H1 (cell line): ENCODE results near the gene MATN1. TPM values are rescaled to one million over a fixed set of nuclear protein-coding genes. Genes with fewer than 3 reads are reported as not detected.

ENCODE experiments used
- CTCF ChIA-PET: fragments of 300-600 bp; sonication (Branson Sonifier 250); formaldehyde crosslinking; loops from one replicate; lab custom pipeline; 2021; ENCODE audit not compliant: partially characterized antibody; lab: Charles Lee
- POLR2A ChIA-PET: fragments of 300-600 bp; sonication (Branson Sonifier 250); formaldehyde crosslinking; loops from one replicate; lab custom pipeline; 2021; ENCODE audit warnings: inconsistent platforms; ENCODE audit not compliant: partially characterized antibody; lab: Charles Lee
- DNase-seq, 2 experiments: peaks; one replicate each; pipeline versions ENCODE4 v3.0.0 to v3.0.0-alpha.2; 2010 to 2022; ENCODE audit warnings: low spot score in 2 of 2, low read depth in 1 of 2, mixed read lengths in 1 of 2
- FAIRE-seq: peaks from 2 replicates; lab custom pipeline; 2011; peaks lifted over from hg19 to GRCh38; lab: Jason Lieb, UNC
- H2AFZ ChIP-seq: 2 replicates; pipeline ENCODE4 v1.8.1; 2012; ENCODE audit warnings: low read length, inconsistent platforms
- H2AK5ac ChIP-seq: 2 replicates; pipeline ENCODE4 v1.6.1; 2013; ENCODE audit warnings: low read depth, low read length
- H2BK120ac ChIP-seq: replicated peaks from 2 replicates; pipeline ENCODE3; 2013; ENCODE audit warnings: low read depth, low read length, inconsistent platforms
- H2BK12ac ChIP-seq: 2 replicates; pipeline ENCODE4 v1.6.1; 2013; ENCODE audit warnings: low read depth, low read length
- H2BK15ac ChIP-seq: 2 replicates; pipeline ENCODE4 v1.6.1; 2013; ENCODE audit warnings: low read length
- H2BK20ac ChIP-seq: 2 replicates; pipeline ENCODE4 v1.6.1; 2013; ENCODE audit warnings: low read length
- H2BK5ac ChIP-seq: 2 replicates; pipeline ENCODE4 v1.6.1; 2013; ENCODE audit warnings: low read depth, low read length
- H3K14ac ChIP-seq: 2 replicates; pipeline ENCODE4 v1.6.1; 2013; ENCODE audit warnings: inconsistent platforms; ENCODE audit not compliant: insufficient read length
- H3K18ac ChIP-seq: 2 replicates; pipeline ENCODE4 v1.6.1; 2013; ENCODE audit warnings: low read length; ENCODE audit errors: extremely low read depth
- H3K23ac ChIP-seq: 2 replicates; pipeline ENCODE4 v1.6.1; 2013; ENCODE audit warnings: inconsistent platforms; ENCODE audit not compliant: insufficient read length
- H3K23me2 ChIP-seq: 2 replicates; pipeline ENCODE4 v1.6.1; 2013; ENCODE audit warnings: low read depth, low read length
- H3K27ac ChIP-seq: 2 replicates; pipeline ENCODE4 v1.6.1; 2011; ENCODE audit warnings: low read depth, low read length, inconsistent platforms
- H3K27me3 ChIP-seq, 4 experiments: replicated peaks in 1 of 4; 1 replicate in 1 of 4; 2 replicates in 3 of 4; pipeline versions ENCODE4 v1.6.1 to v1.8.1; 2011 to 2013; ENCODE audit warnings: low read length in 3 of 4, mild to moderate bottlenecking in 3 of 4, inconsistent platforms in 2 of 4, mixed read lengths in 2 of 4, moderate library complexity in 1 of 4; ENCODE audit not compliant: control insufficient read depth in 3 of 4, insufficient read depth in 3 of 4; ENCODE audit errors: extremely low read depth in 1 of 4
- H3K36me3 ChIP-seq, 4 experiments: 2 replicates each; pipeline versions ENCODE4 v1.6.1 to v1.8.1; 2011 to 2013; ENCODE audit warnings: mild to moderate bottlenecking in 4 of 4, low read length in 3 of 4, moderate library complexity in 2 of 4, control low read depth in 1 of 4, inconsistent platforms in 1 of 4; ENCODE audit not compliant: insufficient read depth in 4 of 4, control insufficient read depth in 2 of 4
- H3K4ac ChIP-seq: replicated peaks from 2 replicates; pipeline ENCODE3; 2013; ENCODE audit warnings: low read length, low read depth, mixed read lengths, inconsistent platforms; ENCODE audit not compliant: insufficient read length
- H3K4me1 ChIP-seq, 4 experiments: replicated peaks in 1 of 4; 1 replicate in 1 of 4; 2 replicates in 3 of 4; pipeline versions ENCODE4 v1.6.1 to v1.8.1; 2011 to 2013; ENCODE audit warnings: low read length in 3 of 4, inconsistent platforms in 2 of 4, mixed read lengths in 1 of 4; ENCODE audit not compliant: insufficient read depth in 4 of 4, control insufficient read depth in 3 of 4
- H3K4me2 ChIP-seq, 2 experiments: 2 replicates each; pipeline versions ENCODE4 v1.6.1 to v1.8.1; 2011 to 2013; ENCODE audit warnings: low read depth in 2 of 2, low read length in 2 of 2, control low read depth in 1 of 2, inconsistent platforms in 1 of 2, mild to moderate bottlenecking in 1 of 2; ENCODE audit not compliant: insufficient read depth in 1 of 2
- H3K4me3 ChIP-seq, 4 experiments: fragments of 200-600, 300-600 bp in 1 of 4; sonication (generic), shearing (Covaris generic), sonication (Bioruptor Twin) in 1 of 4; 2 replicates each; pipeline versions ENCODE4 v1.5.1 to v1.8.1; 2011 to 2016; ENCODE audit warnings: low read length in 4 of 4, low read depth in 3 of 4, control low read depth in 2 of 4, inconsistent platforms in 2 of 4, mild to moderate bottlenecking in 2 of 4, mixed read lengths in 1 of 4, moderate library complexity in 1 of 4; ENCODE audit not compliant: insufficient read depth in 2 of 4; ENCODE audit errors: extremely low read depth in 1 of 4
- H3K56ac ChIP-seq: replicated peaks from 2 replicates; pipeline ENCODE3; 2013; ENCODE audit warnings: low read depth, mild to moderate bottlenecking, mixed read lengths, low read length, inconsistent platforms; ENCODE audit not compliant: insufficient read length
- H3K79me1 ChIP-seq: 2 replicates; pipeline ENCODE4 v1.6.1; 2013; ENCODE audit warnings: low read depth, low read length, control low read depth
- H3K79me2 ChIP-seq, 2 experiments: 2 replicates each; pipeline versions ENCODE4 v1.6.1 to v1.8.1; 2012 to 2013; ENCODE audit warnings: low read length in 2 of 2, mild to moderate bottlenecking in 2 of 2, inconsistent platforms in 1 of 2; ENCODE audit not compliant: insufficient read depth in 2 of 2, control insufficient read depth in 1 of 2
- H3K9ac ChIP-seq, 4 experiments: replicated peaks in 1 of 4; 1 replicate in 1 of 4; 2 replicates in 3 of 4; pipeline versions ENCODE4 v1.6.1 to v1.8.1; 2011 to 2013; ENCODE audit warnings: low read depth in 3 of 4, low read length in 3 of 4, control low read depth in 2 of 4, mild to moderate bottlenecking in 2 of 4, moderate library complexity in 2 of 4, inconsistent platforms in 1 of 4; ENCODE audit errors: extremely low read depth in 1 of 4
- H3K9me3 ChIP-seq, 2 experiments: 2 replicates each; pipeline versions ENCODE4 v1.6.1 to v1.8.1; 2012 to 2013; ENCODE audit warnings: mild to moderate bottlenecking in 2 of 2, moderate library complexity in 2 of 2, control low read depth in 1 of 2, inconsistent platforms in 1 of 2, low read depth in 1 of 2, low read length in 1 of 2, mixed read lengths in 1 of 2; ENCODE audit not compliant: insufficient read depth in 2 of 2
- H4K20me1 ChIP-seq, 2 experiments: replicated peaks in 1 of 2; 2 replicates each; pipeline versions ENCODE3 to v1.8.1; 2011 to 2013; ENCODE audit warnings: inconsistent platforms in 2 of 2, low read length in 2 of 2, mild to moderate bottlenecking in 1 of 2; ENCODE audit not compliant: insufficient read depth in 2 of 2, control insufficient read depth in 1 of 2
- H4K5ac ChIP-seq: 2 replicates; pipeline ENCODE4 v1.6.1; 2013; ENCODE audit warnings: low read length, low read depth, mixed read lengths, inconsistent platforms; ENCODE audit not compliant: insufficient read length
- H4K8ac ChIP-seq: 2 replicates; pipeline ENCODE4 v1.8.0; 2013; ENCODE audit warnings: mild to moderate bottlenecking, moderate library complexity, low read length, inconsistent platforms; ENCODE audit not compliant: insufficient read depth; ENCODE audit errors: extremely low read depth
- H4K91ac ChIP-seq: replicated peaks from 2 replicates; pipeline ENCODE3; 2013; ENCODE audit warnings: low read length, mixed read lengths, inconsistent platforms; ENCODE audit not compliant: insufficient read length
- BRCA1 ChIP-seq: IDR thresholded peaks from 2 replicates; pipeline ENCODE4 v1.6.1; 2012; ENCODE audit warnings: low read depth, low read length, improper control_type of control experiment
- CEBPB ChIP-seq: IDR thresholded peaks from 2 replicates; pipeline ENCODE4 v1.6.1; 2012; ENCODE audit warnings: low read depth, low read length
- CTBP2 ChIP-seq: IDR thresholded peaks from 2 replicates; pipeline ENCODE4 v1.7.0; 2011; ENCODE audit warnings: borderline replicate concordance, mild to moderate bottlenecking, moderate library complexity, mixed read lengths, low read length; ENCODE audit not compliant: insufficient read depth, insufficient read length
- NANOG ChIP-seq: IDR thresholded peaks from 2 replicates; pipeline ENCODE4 v1.6.1; 2011; ENCODE audit warnings: low read length, low read depth, mild to moderate bottlenecking, inconsistent platforms; ENCODE audit not compliant: insufficient read depth, poor library complexity, severe bottlenecking
- SAP30 ChIP-seq: fragments of 300-600 bp; sonication (generic); IDR thresholded peaks from 2 replicates; pipeline ENCODE4 v1.7.1; 2012; ENCODE audit warnings: low read length, moderate library complexity, mild to moderate bottlenecking, inconsistent platforms; ENCODE audit not compliant: insufficient read depth, insufficient replicate concordance
- SIX5 ChIP-seq: IDR thresholded peaks from 2 replicates; pipeline ENCODE4 v1.6.1; 2011; ENCODE audit warnings: mild to moderate bottlenecking, low read depth, low read length
- SP2 ChIP-seq: IDR thresholded peaks from 2 replicates; pipeline ENCODE4 v1.6.1; 2012; ENCODE audit warnings: mild to moderate bottlenecking, low read length, inconsistent platforms
- SUZ12 ChIP-seq: fragments of 200-600 bp; sonication (generic); IDR thresholded peaks from 2 replicates; pipeline ENCODE4 v1.6.1; 2012; ENCODE audit warnings: mild to moderate bottlenecking, inconsistent platforms, low read length, moderate library complexity, mixed read lengths
- TAF7 ChIP-seq: optimal IDR thresholded peaks from 2 replicates; pipeline ENCODE3; 2011; ENCODE audit warnings: low read depth, mild to moderate bottlenecking, inconsistent platforms, low read length, moderate library complexity, borderline replicate concordance
- YY1 ChIP-seq: IDR thresholded peaks from 2 replicates; pipeline ENCODE4 v1.6.1; 2011; ENCODE audit warnings: low read depth, mild to moderate bottlenecking, low read length
- ZNF274 ChIP-seq: IDR thresholded peaks from 2 replicates; pipeline ENCODE4 v1.7.0; 2012; ENCODE audit warnings: low read length, borderline replicate concordance; ENCODE audit errors: extremely low read depth
- WGBS, 2 experiments: shearing (Covaris generic) in 1 of 2; methylation state at CpG; one replicate each; pipeline versions ENCODE4 v1.1.6 to v1.1.7; 2013 to 2015; ENCODE audit warnings: low lambda C conversion rate in 2 of 2, mixed read lengths in 2 of 2, inconsistent platforms in 1 of 2, low coverage in 1 of 2, missing lambda C conversion rate in 1 of 2; ENCODE audit not compliant: insufficient replicate concordance in 2 of 2, insufficient coverage in 1 of 2, insufficient read length in 1 of 2; ENCODE audit errors: extremely low coverage in 1 of 2, missing lambda C conversion rate in 1 of 2; 5-methylcytosine and 5-hydroxymethylcytosine counted together
- polyA plus RNA-seq, 7 experiments: library from polyadenylated mRNA; depleted of rRNA in 3 of 7; stranded (reverse) in 5 of 7; unstranded in 2 of 7; fragments of >200 nt in 5 of 7; fragments of 200-250 nt in 2 of 7; gene quantifications; 1 replicate in 5 of 7; 2 replicates in 1 of 7; 4 replicates in 1 of 7; pipeline versions ENCODE4 v1.2.1 to v1.2.3, GENCODE V29; 2011 to 2013; ENCODE audit warnings: missing spikeins in 2 of 7, mixed read lengths in 2 of 7
- total RNA-seq: library from RNA; stranded (reverse); fragmentation: NEBNext Ultra II Directional; extraction: Animal tissue kit (Norgen Biotek cat#: 25700); gene quantifications from 2 replicates; pipeline ENCODE4 v1.2.1, GENCODE V29; 2021
- TF ChIP-seq, protein P1 (sequence below): IDR thresholded peaks from 2 replicates; pipeline ENCODE4 v1.6.1; 2012; ENCODE audit warnings: inconsistent platforms

MATN1 gene
- total and polyA plus RNA-seq, 2 of the 8 experiments (the other 6 are each of a cell fraction or from before 2014, with no cell fraction given): 0.12 to 0.28 TPM

DNA sequence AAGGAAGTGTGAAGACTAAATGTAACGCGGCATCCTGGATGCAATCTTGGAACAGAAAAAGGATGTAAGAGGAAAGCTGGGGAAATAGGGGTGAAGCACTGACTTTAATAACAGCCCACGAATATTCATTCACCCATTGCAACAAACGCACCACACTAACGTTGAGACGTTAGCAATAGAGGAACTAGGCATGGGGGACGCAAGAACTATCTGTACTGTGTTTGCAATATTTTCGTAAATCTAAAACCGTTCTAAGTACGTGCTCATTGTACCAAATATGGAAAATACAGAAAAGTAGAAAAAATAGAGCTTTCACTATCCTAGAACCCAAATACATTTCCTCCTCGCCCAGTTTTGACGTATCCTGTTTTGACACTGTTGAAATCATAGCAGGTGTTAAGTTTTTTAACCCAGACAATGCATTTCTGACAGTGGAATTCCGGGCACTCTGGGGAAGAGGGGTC, 30.3 kb upstream of the MATN1 start:
- CTCF ChIA-PET: interaction anchor here (51.2 to 55.1 kb wide), 2 partner anchors 12 to 14 kb away, joined by 1640 read pairs; partner anchors contain the start of genes LAPTM5 and MATN1
- Histone ChIP-seq H3K27ac (no peak overlapping the region), H3K4me2 (no peak overlapping the region), H2AFZ (no peak overlapping the region), H3K23me2 (no peaks in the 10 kb centered on the region), H3K9ac (no peak overlapping the region), H3K18ac (no peak overlapping the region), H3K27me3 (no peaks in the 10 kb centered on the region), H3K56ac (no peak overlapping the region), H3K79me1 (no peaks in the 10 kb centered on the region), H3K23ac (no peak overlapping the region), H2BK5ac (no peak overlapping the region), H3K14ac (no peak overlapping the region), H2BK15ac (no peak overlapping the region), H2AK5ac (no peak overlapping the region), H2BK120ac (no peak overlapping the region), H3K4ac (no peak overlapping the region), H3K9me3 (no peaks in the 10 kb centered on the region), H4K91ac (no peak overlapping the region), H3K4me3 (no peak overlapping the region), H3K36me3 (no peaks in the 10 kb centered on the region), H4K5ac (no peak overlapping the region), H2BK12ac (no peak overlapping the region), H4K20me1 (no peaks in the 10 kb centered on the region), H3K79me2 (no peaks in the 10 kb centered on the region), H4K8ac (no peak overlapping the region), H2BK20ac (no peak overlapping the region), H3K4me1 (peaks cover 0 to 8% (median 0%) of the 10 kb centered on the region in 4 experiments; a peak in 3 of 7 replicates)
- no peak for DNase-seq
- no peak for FAIRE-seq
- POLR2A ChIA-PET: interaction anchor here (0.7 kb wide), 1 partner anchor 133 kb away, joined by 4 read pairs; no protein-coding TSS in a partner anchor
- 88% methylated on average over 13 of the region's 13 CpGs; no CpG with 5 or more reads in 1 of the 2 experiments for WGBS, 2 experiments
- TF ChIP-seq CTBP2 (no peak), SIX5 (no peak), ZNF274 (no peak), SP2 (no peak), SUZ12 (no peak), CEBPB (no peak), YY1 (no peak), NANOG (no peak), SAP30 (no peak), BRCA1 (no peak), TAF7 (no peak)
- TF ChIP-seq, protein P1, sequence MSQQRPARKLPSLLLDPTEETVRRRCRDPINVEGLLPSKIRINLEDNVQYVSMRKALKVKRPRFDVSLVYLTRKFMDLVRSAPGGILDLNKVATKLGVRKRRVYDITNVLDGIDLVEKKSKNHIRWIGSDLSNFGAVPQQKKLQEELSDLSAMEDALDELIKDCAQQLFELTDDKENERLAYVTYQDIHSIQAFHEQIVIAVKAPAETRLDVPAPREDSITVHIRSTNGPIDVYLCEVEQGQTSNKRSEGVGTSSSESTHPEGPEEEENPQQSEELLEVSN: no peak
